BE2C (cell line): ENCODE data around the gene MEGF9.

Experiments
- DNase-seq: peaks from one replicate; pipeline ENCODE4 v3.0.0-alpha.2; 2020
- H3K27me3 ChIP-seq: fragments of 250-450 bp; sonication (Bioruptor Pico); 2 replicates; pipeline ENCODE4 v1.5.1; 2020; ENCODE audit warnings: mild to moderate bottlenecking
- H3K36me3 ChIP-seq: fragments of 250-450 bp; sonication (Bioruptor Pico); 2 replicates; pipeline ENCODE4 v1.5.1; 2020; ENCODE audit warnings: mild to moderate bottlenecking
- H3K4me1 ChIP-seq: fragments of 250-450 bp; sonication (Bioruptor Pico); 2 replicates; pipeline ENCODE4 v1.5.1; 2020
- H3K4me3 ChIP-seq: 2 replicates; pipeline ENCODE4 v1.5.1; 2011; ENCODE audit warnings: low read depth, low read length
- H3K9me3 ChIP-seq: fragments of 250-450 bp; sonication (Bioruptor Pico); 2 replicates; pipeline ENCODE4 v1.5.1; 2020
- TF ChIP-seq, protein P1 (sequence below): IDR thresholded peaks from 2 replicates; pipeline ENCODE4 v1.5.1; 2012; ENCODE audit warnings: mild to moderate bottlenecking, low read depth, low read length

The MEGF9 gene

DNA sequence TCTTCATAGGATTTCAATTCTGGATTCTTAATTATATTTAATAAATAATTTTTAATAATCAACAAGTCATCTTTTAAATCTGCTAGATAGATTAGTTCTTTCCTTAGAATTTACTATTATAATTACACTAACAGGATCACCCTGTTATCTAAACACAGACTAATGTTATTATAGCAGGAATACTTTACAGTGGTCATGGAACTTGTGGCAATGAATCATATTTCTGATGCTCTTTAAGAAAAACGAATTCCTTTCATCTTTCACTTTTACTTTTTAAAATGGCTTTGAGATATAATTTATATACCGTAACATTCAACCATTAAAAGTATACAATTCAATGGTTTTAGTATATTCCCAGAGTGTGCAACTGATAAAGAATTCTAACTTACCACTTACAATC, 104.6 kb downstream of the MEGF9 start:
- TF ChIP-seq, protein P1, sequence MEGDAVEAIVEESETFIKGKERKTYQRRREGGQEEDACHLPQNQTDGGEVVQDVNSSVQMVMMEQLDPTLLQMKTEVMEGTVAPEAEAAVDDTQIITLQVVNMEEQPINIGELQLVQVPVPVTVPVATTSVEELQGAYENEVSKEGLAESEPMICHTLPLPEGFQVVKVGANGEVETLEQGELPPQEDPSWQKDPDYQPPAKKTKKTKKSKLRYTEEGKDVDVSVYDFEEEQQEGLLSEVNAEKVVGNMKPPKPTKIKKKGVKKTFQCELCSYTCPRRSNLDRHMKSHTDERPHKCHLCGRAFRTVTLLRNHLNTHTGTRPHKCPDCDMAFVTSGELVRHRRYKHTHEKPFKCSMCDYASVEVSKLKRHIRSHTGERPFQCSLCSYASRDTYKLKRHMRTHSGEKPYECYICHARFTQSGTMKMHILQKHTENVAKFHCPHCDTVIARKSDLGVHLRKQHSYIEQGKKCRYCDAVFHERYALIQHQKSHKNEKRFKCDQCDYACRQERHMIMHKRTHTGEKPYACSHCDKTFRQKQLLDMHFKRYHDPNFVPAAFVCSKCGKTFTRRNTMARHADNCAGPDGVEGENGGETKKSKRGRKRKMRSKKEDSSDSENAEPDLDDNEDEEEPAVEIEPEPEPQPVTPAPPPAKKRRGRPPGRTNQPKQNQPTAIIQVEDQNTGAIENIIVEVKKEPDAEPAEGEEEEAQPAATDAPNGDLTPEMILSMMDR = no peak
- no peaks in the 10 kb centered on the region for H3K27me3 ChIP-seq
- no peaks in the 10 kb centered on the region for H3K36me3 ChIP-seq
- H3K4me3 ChIP-seq = no peak overlapping the region
- DNase-seq = no peak
- H3K4me1 ChIP-seq = no peaks in the 10 kb centered on the region
- no peaks in the 10 kb centered on the region for H3K9me3 ChIP-seq

DNA sequence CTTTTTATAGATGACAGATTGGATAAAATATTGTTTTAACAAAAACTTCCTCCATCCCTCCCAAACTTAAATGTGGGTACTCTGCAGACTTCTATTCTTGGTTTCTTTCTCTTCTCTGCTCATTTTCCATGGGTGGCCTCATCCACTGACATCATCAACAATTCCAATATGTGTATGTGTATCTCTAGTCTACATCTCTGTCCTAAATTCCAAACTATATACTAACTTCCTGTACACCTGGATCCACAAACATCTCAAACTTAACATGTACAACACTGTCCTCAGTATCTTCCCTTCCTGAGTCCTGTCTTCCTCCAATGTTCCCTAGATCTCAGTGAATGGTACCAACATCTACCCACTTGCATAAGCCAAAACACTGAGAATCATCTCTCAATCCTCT, 105.8 kb downstream of the MEGF9 start:
- H3K27me3 ChIP-seq = no peaks in the 10 kb centered on the region
- no peak for DNase-seq
- H3K9me3 ChIP-seq = no peaks in the 10 kb centered on the region
- TF ChIP-seq, protein P1 = no peak
- H3K36me3 ChIP-seq = no peaks in the 10 kb centered on the region
- H3K4me1 ChIP-seq = no peaks in the 10 kb centered on the region
- no peak overlapping the region for H3K4me3 ChIP-seq

DNA sequence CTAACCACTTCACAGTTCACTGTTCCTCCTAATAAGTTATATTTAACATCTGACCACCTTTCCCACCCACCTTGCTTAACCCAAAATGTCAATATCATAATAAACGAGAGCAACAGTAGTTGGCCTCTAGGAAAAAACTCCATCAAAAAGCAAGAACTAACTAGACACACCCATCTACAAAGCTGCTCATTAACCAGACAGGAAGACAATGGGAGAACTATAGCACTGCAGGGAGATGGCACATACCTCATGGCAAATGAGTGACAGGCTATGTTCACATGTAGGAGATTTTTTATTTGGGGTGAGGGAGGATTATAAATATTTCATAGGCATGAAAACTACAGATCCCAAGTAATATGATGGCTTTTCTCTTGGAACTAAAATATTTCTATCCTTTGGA, 110.7 kb downstream of the MEGF9 start:
- Histone ChIP-seq H3K4me1 (no peaks in the 10 kb centered on the region), H3K27me3 (no peaks in the 10 kb centered on the region), H3K36me3 (no peaks in the 10 kb centered on the region), H3K9me3 (no peaks in the 10 kb centered on the region), H3K4me3 (no peak overlapping the region)
- no peak for DNase-seq
- TF ChIP-seq, protein P1 = no peak

DNA sequence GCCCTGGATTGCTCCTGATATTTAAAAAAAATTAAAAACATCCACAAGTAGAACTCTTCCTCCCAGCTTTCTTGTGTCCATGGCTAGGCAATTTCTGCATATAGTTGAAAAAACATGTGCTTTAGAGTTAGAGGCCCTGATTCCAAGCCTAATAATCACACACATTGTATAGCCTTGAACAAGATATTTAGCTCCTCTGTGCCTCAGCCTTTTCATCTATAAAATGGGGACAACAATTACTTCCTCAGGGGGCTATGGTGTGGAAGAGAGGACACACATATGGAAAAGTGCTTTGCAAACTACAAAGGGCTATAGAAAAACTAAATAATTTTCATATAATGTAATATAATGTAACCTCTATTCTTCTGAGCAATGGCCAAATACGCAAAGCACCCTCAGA, 111.3 kb downstream of the MEGF9 start:
- no peak for DNase-seq
- no peaks in the 10 kb centered on the region for H3K9me3 ChIP-seq
- no peaks in the 10 kb centered on the region for H3K27me3 ChIP-seq
- H3K36me3 ChIP-seq = no peaks in the 10 kb centered on the region
- no peaks in the 10 kb centered on the region for H3K4me1 ChIP-seq
- TF ChIP-seq, protein P1 = no peak
- H3K4me3 ChIP-seq = no peak overlapping the region

DNA sequence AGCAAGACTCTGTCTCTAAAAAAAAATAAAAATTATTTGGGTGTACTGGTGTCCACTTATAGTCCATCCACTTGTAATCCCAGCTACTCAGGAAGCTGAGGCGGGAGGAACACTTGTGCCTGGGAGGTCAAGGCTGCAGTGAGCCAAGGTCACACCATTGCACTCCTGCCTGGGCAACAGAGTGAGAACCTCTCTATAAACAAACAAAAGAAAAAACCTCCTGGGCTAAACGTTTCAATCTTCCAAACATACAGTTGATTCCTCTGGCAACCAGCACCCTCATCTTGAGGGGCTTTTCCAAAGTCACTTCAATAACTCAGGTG, 120.4 kb downstream of the MEGF9 start:
- H3K4me1 ChIP-seq = no peaks in the 10 kb centered on the region
- TF ChIP-seq, protein P1 = no peak
- no peaks in the 10 kb centered on the region for H3K36me3 ChIP-seq
- no peaks in the 10 kb centered on the region for H3K27me3 ChIP-seq
- no peak for DNase-seq
- H3K4me3 ChIP-seq = no peak overlapping the region
- no peaks in the 10 kb centered on the region for H3K9me3 ChIP-seq

DNA sequence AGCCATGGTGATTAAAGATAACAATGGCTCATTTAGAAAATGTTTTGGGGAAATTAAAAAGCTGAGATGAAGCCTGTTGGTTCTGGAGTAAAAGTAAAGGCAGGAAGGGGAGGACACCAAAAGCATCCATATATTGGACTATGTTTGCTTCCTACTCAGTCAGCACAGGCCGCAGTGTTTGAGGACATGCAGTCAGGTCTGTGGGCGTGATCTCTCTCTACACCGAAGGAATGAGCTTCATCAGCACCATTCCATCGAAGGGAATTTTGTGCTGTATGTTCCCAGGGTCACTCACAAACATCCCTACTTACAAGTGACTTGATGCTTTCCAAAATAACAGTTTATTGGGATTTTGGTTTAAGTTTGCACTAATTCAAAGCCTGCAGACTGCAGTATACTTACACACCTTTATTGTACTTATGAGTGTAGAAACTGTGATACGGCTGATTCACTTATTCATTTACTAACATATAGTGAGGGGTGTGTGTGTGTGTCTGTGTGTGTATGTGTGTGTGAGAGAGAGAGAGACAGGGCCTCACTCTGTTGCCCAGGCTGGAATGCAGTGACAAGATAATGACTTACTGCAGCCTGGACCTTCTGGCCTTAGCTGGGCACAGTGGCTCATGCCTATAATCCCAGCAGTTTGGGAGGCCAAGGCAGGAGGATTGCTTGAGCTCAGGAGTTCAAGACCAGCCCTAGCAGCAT, 120.9 kb downstream of the MEGF9 start:
- TF ChIP-seq, protein P1 = no peak
- no peaks in the 10 kb centered on the region for H3K9me3 ChIP-seq
- no peaks in the 10 kb centered on the region for H3K4me1 ChIP-seq
- H3K4me3 ChIP-seq = no peak overlapping the region
- DNase-seq = no peak
- no peaks in the 10 kb centered on the region for H3K36me3 ChIP-seq
- no peaks in the 10 kb centered on the region for H3K27me3 ChIP-seq
